ENCODE measurements around the gene MTNR1A.
"Not testable (repeated sequence)": the region's sequence is repeated elsewhere in the genome, so short reads cannot be mapped to it uniquely, and the experiment has no call there.

The MTNR1A gene

GRCh38 chr4:186561748-186562147 is 6.4 kb upstream of the MTNR1A start:
- no peak for DNase-seq (ENCODE audit: low read depth in 2 of 2)

DNA sequence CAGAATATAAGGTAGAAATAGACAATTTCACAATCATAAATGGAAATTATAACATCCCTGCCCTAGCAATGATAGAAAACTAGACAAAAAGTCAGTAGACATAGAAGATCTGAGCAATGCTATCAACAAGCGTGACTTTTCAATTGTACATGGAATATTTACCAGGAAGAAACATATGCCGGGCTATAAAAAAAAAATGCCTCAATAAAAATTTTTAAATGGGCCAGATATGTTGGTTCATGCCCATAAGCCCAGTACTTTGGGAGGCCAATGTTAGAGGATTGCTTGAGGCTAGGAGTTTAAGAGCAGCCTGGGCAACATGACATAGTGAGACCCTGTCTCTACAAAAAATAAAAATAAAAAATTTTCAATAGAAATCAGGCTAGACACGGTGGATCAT is 5.3 kb upstream of the MTNR1A start:
- no peak for DNase-seq (ENCODE audit: low read depth in 2 of 2)

GRCh38 chr4:186557486-186557885 is 2.1 kb upstream of the MTNR1A start:
- no peak for DNase-seq (ENCODE audit: low read depth in 2 of 2)

- DNase-seq (ENCODE audit: low read depth in 2 of 2): no peak
Observed at GRCh38 chr4:186557061-186557460, 1.7 kb upstream of the MTNR1A start.

GRCh38 chr4:186554539-186554913 is 841 bp downstream of the MTNR1A start:
- no peak for DNase-seq (ENCODE audit: low read depth in 2 of 2)

GRCh38 chr4:186553717-186554116 is 1.6 kb downstream of the MTNR1A start:
- DNase-seq (ENCODE audit: low read depth in 2 of 2): no peak

GRCh38 chr4:186551849-186552248 is 3.5 kb downstream of the MTNR1A start:
- DNase-seq (ENCODE audit: low read depth in 2 of 2): no peak

- no peak for DNase-seq (ENCODE audit: low read depth in 2 of 2)
Observed at GRCh38 chr4:186545436-186545835, 9.9 kb downstream of the MTNR1A start.

DNA sequence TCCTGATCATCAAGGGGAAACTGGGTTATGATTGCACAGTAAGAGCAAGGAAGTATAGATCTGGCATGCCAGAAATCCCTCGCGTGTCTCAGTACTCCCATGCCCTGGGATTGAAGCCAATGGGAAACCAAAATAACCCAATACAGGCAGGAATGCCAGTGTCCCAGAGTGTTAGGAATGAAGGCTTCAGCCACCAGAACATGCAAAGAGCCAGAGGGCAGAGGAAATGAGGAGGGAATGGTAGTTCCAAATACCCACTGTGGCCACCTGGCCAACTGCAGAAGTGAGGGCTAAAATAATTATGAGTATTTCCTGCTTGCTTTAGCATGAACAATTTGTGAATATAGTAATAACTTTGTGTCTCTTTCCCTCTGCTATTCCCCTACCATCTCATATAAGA is 12.2 kb downstream of the MTNR1A start:
- no peak for DNase-seq (ENCODE audit: low read depth in 2 of 2)

DNA sequence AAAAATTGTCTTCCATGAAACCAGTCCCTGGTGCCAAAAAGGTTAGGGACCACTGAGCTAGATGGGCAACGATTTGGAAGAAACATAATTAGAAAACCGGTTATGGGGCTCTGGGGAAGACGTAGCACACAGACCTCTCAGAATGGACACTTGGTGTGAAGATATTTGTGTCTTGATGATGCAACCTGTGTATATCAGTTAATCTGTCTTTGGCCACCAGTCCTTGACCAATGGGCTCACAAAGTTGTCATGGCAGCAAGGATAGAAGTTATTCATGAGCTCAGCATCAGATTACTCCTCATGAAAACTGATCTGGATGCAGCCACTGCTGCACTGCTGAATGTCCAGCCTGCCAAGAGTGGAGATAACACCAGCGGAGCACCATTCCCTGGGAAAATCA is 13.6 kb downstream of the MTNR1A start:
- DNase-seq (ENCODE audit: low read depth in 2 of 2): no peak

DNA sequence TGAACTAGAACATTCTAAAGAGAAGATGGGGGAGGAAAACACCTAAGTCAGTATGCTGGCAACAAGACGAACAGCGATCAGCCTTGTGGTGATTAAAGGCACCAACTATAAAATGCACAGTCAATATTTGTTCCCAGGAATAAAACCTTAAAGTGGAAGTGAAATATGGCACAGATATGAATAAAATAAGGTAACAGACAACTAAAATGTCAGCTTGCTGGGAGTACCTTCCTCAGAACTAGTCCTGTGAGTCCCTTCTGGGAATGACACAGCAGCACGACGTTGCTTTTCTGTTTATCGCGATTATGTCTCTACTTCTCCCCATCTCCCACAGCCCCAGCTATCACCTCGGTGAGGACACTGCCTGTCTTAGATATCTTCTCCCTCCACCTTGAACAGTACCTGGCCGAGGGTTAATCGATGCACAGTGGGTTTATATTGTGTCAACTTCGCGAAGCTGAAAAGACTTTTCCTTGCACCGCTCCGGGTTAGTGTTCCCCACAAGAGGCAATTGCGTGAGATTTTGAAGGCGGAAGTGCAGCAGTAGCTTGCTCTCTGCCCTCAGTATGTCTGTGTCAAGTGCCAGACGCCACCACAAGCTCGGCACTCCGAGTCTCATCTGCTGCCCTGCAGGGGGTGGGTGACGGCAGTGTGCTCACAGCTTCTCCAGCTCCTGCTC is 17.4 kb downstream of the MTNR1A start:
- DNase-seq (ENCODE audit: low read depth in 2 of 2): no peak

DNA sequence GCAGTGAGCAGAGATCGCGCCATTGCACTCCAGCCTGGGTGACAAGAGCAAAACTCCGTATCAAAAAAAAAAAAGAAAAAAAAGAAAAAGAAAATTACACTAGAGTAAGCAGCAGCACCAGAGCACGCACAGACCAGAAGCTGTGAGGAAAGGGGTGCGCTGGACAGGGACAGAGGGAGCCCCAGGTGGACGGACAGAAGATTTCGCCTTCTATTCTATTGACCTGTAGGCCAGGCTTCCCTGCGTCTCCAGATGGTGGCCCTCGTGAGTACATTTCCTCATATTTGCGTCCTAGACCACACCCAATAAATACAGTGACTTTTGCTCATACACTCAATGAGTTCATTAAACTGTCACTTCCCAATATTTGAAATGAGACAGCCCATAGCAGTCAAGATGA is 19.1 kb downstream of the MTNR1A start:
- no peak for DNase-seq (ENCODE audit: low read depth in 2 of 2)

- no peak for DNase-seq (ENCODE audit: low read depth in 2 of 2)
Observed at GRCh38 chr4:186534056-186534455, 21.3 kb downstream of the MTNR1A start.

- DNase-seq (ENCODE audit: low read depth in 2 of 2): not testable (repeated sequence)
Observed at GRCh38 chr4:186523927-186524326, 31.4 kb downstream of the MTNR1A start.

GRCh38 chr4:186516287-186516686 is 39.1 kb downstream of the MTNR1A start:
- no peak for DNase-seq (ENCODE audit: low read depth in 2 of 2)

DNA sequence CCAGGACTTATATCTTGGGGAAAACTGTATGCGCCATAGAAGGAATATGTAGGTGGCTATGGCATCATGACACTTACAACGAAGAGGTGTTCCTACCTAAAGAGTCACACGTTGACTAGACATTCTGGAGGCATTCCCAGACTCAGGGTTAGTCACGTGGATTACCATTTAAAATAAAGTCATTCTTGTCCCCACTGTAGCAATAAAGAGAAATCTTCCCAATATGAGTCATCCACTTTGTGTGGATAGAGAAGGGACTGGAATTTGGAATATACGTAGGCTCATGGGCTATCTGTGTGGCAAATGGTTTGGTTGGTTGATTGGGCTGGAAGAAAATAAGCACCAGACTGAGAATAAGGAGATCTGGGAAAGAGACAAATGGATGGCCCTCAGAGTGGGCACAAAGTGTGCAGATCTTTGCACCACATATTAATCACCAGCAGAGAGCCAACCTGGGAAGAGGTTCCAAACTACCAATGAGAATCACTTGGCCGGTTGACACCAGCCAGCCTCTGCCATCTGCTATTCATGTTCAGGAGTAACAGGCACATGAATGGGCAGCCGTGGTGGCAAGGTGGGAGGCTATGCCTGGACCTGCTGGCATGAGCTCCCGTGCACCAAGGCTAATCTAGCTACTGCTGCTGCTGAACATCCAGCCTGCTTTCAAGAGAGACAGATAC is 41.0 kb downstream of the MTNR1A start:
- DNase-seq (ENCODE audit: low read depth in 2 of 2): no peak

DNA sequence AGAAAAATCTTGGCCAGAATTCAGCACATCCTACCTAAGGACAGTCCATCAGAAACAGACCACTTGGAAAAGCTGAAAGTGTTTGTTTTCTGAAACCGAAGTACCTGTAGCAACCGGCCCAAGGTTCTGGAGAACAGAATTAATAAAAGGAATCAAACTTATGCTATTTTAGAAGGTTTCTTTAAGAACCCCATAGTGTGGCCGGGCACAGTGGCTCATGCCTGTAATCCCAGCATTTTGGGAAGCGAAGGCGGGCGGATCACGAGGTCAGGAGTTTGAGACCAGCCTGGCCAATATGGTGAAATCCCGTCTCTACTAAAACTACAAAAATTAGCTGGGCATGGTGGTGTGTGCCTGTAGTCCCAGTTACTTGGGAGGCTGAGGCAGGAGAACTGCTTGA is 50.6 kb downstream of the MTNR1A start:
- not testable (repeated sequence) for DNase-seq (ENCODE audit: low read depth in 2 of 2)

DNA sequence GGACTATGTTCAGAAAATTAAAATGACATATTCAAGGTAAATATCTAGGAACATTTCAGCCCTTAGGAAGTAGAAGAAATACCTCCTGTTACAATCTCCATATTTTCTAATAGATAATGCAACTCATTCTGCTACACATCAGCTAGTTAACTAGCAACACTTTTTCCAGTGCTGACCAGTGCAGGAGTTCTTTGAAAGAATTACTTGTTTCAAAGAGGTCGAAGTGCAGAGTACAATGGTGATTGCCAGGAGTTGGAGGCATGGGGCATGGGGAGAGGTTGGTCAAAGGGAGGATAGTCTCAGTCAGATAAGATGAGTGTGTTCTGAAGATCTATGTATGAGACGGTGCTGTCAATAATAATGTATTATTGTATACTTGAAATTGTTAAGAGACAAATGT is 53.1 kb downstream of the MTNR1A start:
- DNase-seq (ENCODE audit: low read depth in 2 of 2): no peak

- no peak for DNase-seq (ENCODE audit: low read depth in 2 of 2)
Observed at GRCh38 chr4:186501554-186501953, 53.8 kb downstream of the MTNR1A start.

DNA sequence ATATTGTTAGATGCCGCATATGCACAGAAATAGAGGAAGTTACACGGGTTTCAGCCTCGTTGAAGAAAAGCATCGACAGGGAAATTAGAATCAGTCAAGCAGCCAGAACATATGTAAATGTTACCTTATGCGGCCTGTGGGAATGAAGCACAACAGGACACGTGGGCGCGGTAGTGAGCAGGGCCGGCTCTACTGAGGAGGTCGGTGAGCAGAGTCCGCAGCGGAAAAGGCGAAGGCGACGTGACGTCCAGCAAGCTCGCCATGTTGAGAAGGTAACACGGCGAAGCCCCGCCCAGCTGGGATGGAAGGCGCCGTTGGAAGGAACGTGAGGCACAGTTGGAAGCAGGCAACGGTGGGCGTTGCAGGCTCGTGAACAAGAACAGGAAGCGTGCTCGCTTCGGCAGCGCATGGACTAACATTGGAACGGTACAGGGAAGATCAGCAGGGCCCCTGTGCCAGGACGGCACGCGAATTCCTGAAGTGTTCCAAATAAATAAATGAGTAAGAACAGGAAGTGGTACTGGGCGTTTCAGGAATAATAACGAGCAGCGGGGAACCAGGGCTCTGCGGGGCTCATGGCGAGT is 54.6 kb downstream of the MTNR1A start:
- DNase-seq (ENCODE audit: low read depth in 2 of 2): no peak

DNA sequence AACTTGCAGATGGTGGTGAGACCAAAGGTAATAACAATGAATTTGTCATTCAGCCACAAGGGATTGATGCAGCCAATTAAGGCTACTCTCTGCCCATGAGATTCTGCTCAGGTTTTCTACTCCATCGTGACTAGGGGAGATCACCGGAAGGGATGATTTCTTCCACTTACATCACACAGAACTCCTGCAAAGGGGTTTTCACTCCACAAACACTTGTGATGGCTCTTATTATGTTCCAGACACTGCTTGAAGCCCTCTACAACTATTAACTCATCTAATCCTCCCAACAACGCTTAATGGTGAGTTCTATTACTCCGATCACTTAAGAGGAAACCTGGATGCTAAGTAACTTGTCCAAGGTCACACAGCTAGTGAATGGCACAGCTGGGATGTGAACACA is 55.9 kb downstream of the MTNR1A start:
- no peak for DNase-seq (ENCODE audit: low read depth in 2 of 2)

DNA sequence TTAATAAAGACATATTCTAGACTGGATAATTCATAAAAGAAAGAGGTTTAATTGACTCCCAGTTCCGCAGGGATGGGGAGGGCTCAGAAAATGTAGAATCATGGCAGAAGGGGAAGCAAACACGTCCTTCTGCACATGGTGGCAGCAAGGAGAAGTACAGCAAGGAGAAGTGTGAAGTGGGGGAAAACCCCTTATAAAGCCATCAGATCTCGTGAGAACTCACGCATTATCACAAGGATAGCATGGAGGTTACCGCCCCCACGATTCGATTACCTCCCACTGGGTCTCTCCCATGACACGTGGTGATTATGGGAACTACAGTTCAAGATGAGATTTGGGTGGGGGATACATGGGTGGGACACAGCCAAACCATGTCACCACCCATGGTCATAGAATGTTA is 58.3 kb downstream of the MTNR1A start:
- no peak for DNase-seq (ENCODE audit: low read depth in 2 of 2)

- no peak for DNase-seq (ENCODE audit: low read depth in 2 of 2)
Observed at GRCh38 chr4:186494496-186494895, 60.9 kb downstream of the MTNR1A start.

Data from stimulated activated CD4-positive, alpha-beta T cell treated with anti-CD3 and anti-CD28 coated beads, Interleukin-15, amount 100 ng/mL, for 48 hours (primary cell).